ENCODE measurements around the gene PLEKHN1. TPM values are rescaled to one million over a fixed set of nuclear protein-coding genes. Genes with fewer than 3 reads are reported as not detected.
"Not testable (repeated sequence)": the region's sequence is repeated elsewhere in the genome, so short reads cannot be mapped to it uniquely, and the experiment has no call there.

The PLEKHN1 gene
- total RNA-seq, 3 donors from 2014 or later: 1.6 to 2.4 (median 1.9) TPM

- DNase-seq (peak; percentile 67), ATAC-seq (peak; percentile 70 to 72)
- Mint-ChIP-seq H3K36me3 (ENCODE audit: insufficient read depth) (no peaks in the 10 kb centered on the region), H3K4me3 (peak within 1 kb of the TSS; percentile 70), H3K4me1 (ENCODE audit: low read depth) (peaks cover 9% of the 10 kb centered on the region), H3K27me3 (ENCODE audit: low read depth) (peaks cover 33% of the 10 kb centered on the region), H3K9me3 (no peaks in the 10 kb centered on the region)
These were observed 33.6 kb downstream of the PLEKHN1 start, which contains the start of gene HES4 for GRCh38 chr1:999725-1000356. TSS of gene HES4 (minus strand) at chr1:1000097. CDS start at chr1:999973, 124 bp downstream.

DNA sequence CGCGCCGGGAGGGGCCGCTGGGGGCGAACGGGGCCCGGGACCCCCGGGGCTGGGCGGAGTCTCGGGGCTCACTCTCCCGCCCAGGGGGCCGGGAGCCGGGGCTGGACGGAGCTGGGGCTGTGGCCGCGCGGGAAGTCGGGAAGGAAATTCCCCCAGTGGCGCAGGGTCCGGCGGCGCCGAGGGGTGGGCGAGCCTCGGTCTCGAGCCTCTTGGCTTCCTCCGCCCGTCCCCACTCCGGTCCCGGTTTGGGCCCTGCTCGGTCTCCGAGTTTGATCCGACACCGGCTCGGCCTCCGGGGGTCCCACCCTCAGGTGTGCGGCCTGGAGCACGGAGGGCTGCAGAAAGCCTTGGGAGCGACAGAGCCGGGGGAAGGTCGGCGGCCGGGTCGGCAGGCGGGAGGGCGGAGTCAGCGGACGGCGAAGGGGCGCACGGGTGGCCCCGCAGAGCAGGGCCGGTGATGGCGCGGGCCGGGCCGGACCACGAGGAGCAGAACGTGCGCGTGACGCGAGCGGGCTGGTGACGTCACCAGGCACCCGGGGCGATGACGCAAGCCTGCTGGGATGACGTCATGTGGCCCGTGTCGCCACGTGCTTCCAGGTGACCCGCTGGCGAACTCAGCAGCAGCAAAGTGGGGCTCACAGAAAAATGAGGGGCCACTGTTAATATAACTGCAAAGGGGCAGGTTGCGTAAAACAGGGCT is 34.2 kb downstream of the PLEKHN1 start:
- H3K9me3 Mint-ChIP-seq: no peaks in the 10 kb centered on the region
- H3K36me3 Mint-ChIP-seq (ENCODE audit: insufficient read depth): no peaks in the 10 kb centered on the region
- peaks cover 38% of the 10 kb centered on the region for H3K27me3 Mint-ChIP-seq (ENCODE audit: low read depth)
- peak; percentile 76 for DNase-seq
- H3K4me1 Mint-ChIP-seq (ENCODE audit: low read depth): peaks cover 14% of the 10 kb centered on the region
- peak; percentile 17 to 27 for ATAC-seq
- H3K4me3 Mint-ChIP-seq: peak overlapping the region; percentile 70

- Mint-ChIP-seq H3K4me3 (peak overlapping the region; percentile 70), H3K4me1 (ENCODE audit: low read depth) (peaks cover 11% of the 10 kb centered on the region), H3K9me3 (no peaks in the 10 kb centered on the region), H3K36me3 (ENCODE audit: insufficient read depth) (no peaks in the 10 kb centered on the region), H3K27me3 (ENCODE audit: low read depth) (peaks cover 39% of the 10 kb centered on the region)
- ATAC-seq (no peak), DNase-seq (no peak)
These were observed 34.9 kb downstream of the PLEKHN1 start for GRCh38 chr1:1001057-1001783.

DNA sequence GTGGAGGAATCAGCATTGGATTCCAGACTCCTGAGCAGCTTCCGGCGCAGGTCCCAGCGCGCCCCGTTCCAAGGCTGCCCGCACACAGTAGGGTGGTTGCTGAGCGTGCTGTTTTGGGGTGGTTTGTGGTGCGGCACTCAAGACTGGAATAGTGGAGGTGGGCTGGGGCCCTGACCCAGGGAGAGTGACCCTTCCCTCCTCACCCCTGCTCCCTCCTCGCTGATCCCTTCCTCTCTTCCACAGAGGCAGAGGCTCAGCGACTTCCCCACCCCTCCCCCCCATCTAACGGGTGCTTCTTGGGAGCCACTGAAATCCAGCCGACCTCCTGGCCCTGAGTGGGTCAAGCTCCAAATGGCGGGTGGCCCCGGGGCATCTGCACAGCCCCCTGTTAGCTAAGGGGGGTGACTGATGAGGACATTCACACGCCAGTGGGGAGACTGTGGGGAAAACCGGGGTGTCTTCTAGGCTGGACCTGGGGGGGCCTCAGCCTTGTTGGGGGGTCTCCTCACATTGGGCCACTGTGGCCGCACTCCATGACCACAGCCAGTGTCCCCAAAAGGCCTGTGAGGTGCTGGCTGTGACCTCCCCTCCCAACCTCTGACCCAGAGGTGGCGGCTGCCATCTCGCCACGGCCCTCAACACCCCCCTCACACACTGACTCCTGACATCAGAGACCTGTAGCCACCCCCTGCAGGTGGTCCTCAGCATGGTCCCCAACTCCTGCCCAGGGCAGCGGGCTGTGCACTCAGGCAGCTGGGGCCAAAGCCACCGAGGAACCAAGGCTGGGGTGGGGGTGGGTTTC is 37.5 kb downstream of the PLEKHN1 start:
- Mint-ChIP-seq H3K27me3 (ENCODE audit: low read depth) (peaks cover 43% of the 10 kb centered on the region), H3K4me3 (no peak overlapping the region), H3K9me3 (no peaks in the 10 kb centered on the region), H3K36me3 (ENCODE audit: insufficient read depth) (no peaks in the 10 kb centered on the region), H3K4me1 (ENCODE audit: low read depth) (peaks cover 11% of the 10 kb centered on the region)
- ATAC-seq (no peak), DNase-seq (no peak)

DNA sequence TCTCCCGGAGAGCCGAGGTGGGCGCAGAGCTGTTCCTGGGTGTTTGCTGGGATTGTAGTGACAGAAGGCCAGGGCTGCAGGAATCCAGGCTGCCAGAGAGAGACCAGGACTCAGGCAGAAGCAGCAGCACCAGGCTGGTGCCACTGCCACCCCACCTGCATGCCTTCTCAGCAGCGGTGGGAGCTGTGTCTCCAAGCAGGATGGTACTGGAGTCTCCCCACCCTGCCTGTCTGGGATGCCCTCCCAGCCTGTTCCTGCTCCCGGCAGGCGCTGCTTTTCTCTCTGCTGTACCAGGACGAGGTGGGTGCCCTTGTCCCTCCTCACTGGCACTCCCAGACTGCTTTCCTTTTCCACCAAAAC is 38.1 kb downstream of the PLEKHN1 start:
- H3K9me3 Mint-ChIP-seq: no peaks in the 10 kb centered on the region
- H3K4me1 Mint-ChIP-seq (ENCODE audit: low read depth): peaks cover 14% of the 10 kb centered on the region
- peaks cover 46% of the 10 kb centered on the region for H3K27me3 Mint-ChIP-seq (ENCODE audit: low read depth)
- H3K4me3 Mint-ChIP-seq: no peak overlapping the region
- DNase-seq (no peak), ATAC-seq (no peak)
- H3K36me3 Mint-ChIP-seq (ENCODE audit: insufficient read depth): no peaks in the 10 kb centered on the region

DNA sequence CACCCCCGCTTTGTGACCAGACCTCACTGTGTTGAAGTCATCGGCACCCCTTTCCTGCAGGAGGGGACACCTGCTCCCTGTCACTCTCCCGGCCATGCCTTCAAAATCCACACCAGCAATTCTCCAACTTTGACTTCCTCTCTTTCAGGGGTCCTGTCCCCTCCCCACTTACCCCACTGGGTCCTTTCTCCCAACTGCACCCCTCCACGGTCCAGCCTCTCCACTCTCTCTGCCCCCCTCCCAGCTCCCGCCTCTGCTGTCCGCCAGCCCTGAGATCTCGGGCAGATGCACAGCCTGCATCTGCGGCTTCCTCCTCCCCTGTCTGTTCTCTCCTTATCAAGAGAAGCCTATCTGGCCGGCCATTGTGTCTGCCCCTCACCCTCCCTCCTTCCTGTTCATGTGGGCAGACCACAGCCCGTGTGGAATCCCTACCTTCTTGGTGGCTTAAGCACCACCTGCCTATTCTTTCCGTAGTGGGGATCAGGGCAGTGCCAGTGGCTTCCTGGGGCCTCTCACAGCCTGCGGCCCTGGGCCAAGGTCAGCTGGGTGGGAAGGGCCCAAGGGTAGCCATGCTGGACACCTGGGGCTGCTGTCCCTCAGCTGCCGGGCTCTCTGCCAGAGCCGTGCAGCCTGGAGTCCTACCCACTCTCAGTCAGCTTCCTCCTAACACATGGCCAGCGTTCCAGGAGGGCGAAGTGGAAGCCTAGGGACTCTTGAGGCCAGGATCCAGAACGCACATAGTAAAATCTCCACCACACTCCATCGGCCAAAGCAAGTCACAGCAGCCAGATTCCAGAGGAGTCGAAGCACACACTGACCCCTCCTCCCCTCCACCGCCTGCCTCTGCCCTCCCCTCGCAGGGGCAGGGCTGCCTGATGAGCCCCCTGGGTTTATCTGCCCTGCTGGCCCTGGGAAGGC is 38.8 kb downstream of the PLEKHN1 start:
- no peak overlapping the region for H3K4me3 Mint-ChIP-seq
- peaks cover 14% of the 10 kb centered on the region for H3K4me1 Mint-ChIP-seq (ENCODE audit: low read depth)
- peaks cover 46% of the 10 kb centered on the region for H3K27me3 Mint-ChIP-seq (ENCODE audit: low read depth)
- no peak for DNase-seq
- H3K9me3 Mint-ChIP-seq: no peaks in the 10 kb centered on the region
- no peak for ATAC-seq
- H3K36me3 Mint-ChIP-seq (ENCODE audit: insufficient read depth): no peaks in the 10 kb centered on the region

DNA sequence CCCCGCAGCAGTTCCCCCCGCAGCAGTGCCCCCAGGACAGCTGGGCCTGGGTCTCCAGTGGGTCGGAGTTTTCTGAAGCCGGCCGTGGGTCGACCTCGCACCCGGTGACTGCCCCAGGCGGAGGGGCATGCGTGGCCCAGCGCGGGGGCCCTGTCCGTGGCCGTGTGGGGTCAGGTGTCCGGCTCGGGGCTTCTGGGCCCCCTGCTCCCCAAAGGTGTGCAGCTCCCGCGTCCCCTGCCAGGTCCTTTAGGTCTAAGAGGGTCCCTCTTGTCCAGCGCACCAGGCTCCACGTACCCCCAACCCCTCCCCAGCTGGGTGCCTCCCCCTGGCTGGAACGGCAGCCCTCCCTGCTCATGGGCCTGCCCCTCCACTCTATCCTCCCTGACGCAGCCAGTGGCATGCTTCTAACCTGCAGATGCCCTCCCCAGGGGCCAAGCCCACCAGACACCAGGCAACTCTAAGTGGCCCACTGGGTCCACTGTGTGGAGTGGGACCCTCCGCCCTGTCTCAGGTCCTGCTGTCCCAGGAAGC is 39.6 kb downstream of the PLEKHN1 start:
- H3K36me3 Mint-ChIP-seq (ENCODE audit: insufficient read depth): no peaks in the 10 kb centered on the region
- DNase-seq: no peak
- H3K27me3 Mint-ChIP-seq (ENCODE audit: low read depth): peaks cover 44% of the 10 kb centered on the region
- peaks cover 12% of the 10 kb centered on the region for H3K4me1 Mint-ChIP-seq (ENCODE audit: low read depth)
- no peak overlapping the region for H3K4me3 Mint-ChIP-seq
- no peaks in the 10 kb centered on the region for H3K9me3 Mint-ChIP-seq
- no peak for ATAC-seq

GRCh38 chr1:1006305-1007159 is 40.2 kb downstream of the PLEKHN1 start:
- Mint-ChIP-seq H3K27me3 (ENCODE audit: low read depth) (peaks cover 43% of the 10 kb centered on the region), H3K4me1 (ENCODE audit: low read depth) (peaks cover 13% of the 10 kb centered on the region), H3K9me3 (no peaks in the 10 kb centered on the region), H3K36me3 (ENCODE audit: insufficient read depth) (no peaks in the 10 kb centered on the region), H3K4me3 (no peak overlapping the region)
- ATAC-seq: no peak
- DNase-seq: no peak

GRCh38 chr1:1010131-1010530 is 43.8 kb downstream of the PLEKHN1 start:
- not testable (repeated sequence) for H3K4me3 Mint-ChIP-seq; H3K36me3 Mint-ChIP-seq (ENCODE audit: insufficient read depth); DNase-seq; ATAC-seq; H3K9me3 Mint-ChIP-seq
- Mint-ChIP-seq H3K27me3 (ENCODE audit: low read depth) (peaks cover 21% of the 10 kb centered on the region), H3K4me1 (ENCODE audit: low read depth) (peaks cover 33% of the 10 kb centered on the region)

GRCh38 chr1:1011396-1011949 is 45.2 kb downstream of the PLEKHN1 start:
- peaks cover 13% of the 10 kb centered on the region for H3K27me3 Mint-ChIP-seq (ENCODE audit: low read depth)
- no peak for DNase-seq
- no peak overlapping the region for H3K4me3 Mint-ChIP-seq
- no peaks in the 10 kb centered on the region for H3K36me3 Mint-ChIP-seq (ENCODE audit: insufficient read depth)
- peaks cover 31% of the 10 kb centered on the region for H3K4me1 Mint-ChIP-seq (ENCODE audit: low read depth)
- ATAC-seq: no peak
- no peaks in the 10 kb centered on the region for H3K9me3 Mint-ChIP-seq

DNA sequence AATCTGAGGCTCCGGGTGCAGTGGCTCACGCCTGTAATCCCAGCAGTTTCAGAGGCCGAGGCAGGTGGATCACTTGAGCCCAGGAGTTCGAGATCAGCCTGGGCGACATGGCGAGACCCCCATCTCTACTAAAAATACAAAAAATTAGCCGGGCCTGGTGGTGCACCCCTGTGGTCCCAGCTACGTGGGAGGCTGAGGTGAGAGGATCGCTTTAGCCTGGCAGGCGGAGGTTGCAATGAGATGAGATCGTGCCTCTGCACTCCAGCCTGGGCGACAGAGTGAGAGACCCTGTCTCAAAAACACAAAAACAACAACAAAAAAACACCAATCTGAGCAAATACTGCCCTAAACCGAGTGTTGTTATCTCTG is 46.4 kb downstream of the PLEKHN1 start:
- H3K9me3 Mint-ChIP-seq; H3K36me3 Mint-ChIP-seq (ENCODE audit: insufficient read depth); DNase-seq; H3K27me3 Mint-ChIP-seq (ENCODE audit: low read depth): not testable (repeated sequence)
- Mint-ChIP-seq H3K4me3 (peak overlapping the region; percentile 91), H3K4me1 (ENCODE audit: low read depth) (peaks cover 37% of the 10 kb centered on the region)
- ATAC-seq: peak in 1 of 2 donors; percentile 7

GRCh38 chr1:1013105-1013921 is 47.0 kb downstream of the PLEKHN1 start, which contains the start of gene ISG15:
TSS of gene ISG15 (plus strand) at chr1:1013497. CDS start at chr1:1013574, 77 bp downstream.
- peak; percentile 92 for ATAC-seq
- DNase-seq: peak; percentile 86
- Mint-ChIP-seq H3K27me3 (ENCODE audit: low read depth) (peaks cover 4% of the 10 kb centered on the region), H3K4me3 (peak within 1 kb of the TSS; percentile 91), H3K36me3 (ENCODE audit: insufficient read depth) (peaks cover 2% of the 10 kb centered on the region), H3K4me1 (ENCODE audit: low read depth) (peaks cover 37% of the 10 kb centered on the region), H3K9me3 (no peaks in the 10 kb centered on the region)
